Measurements from ENCODE around the gene DGKG. TPM values are rescaled to one million over a fixed set of nuclear protein-coding genes. Genes with fewer than 3 reads are reported as not detected.

Gene DGKG
- total and polyA plus RNA-seq, 4 donors, result 0.84 to 7.8 (median 1.7) TPM

GRCh38 chr3:186218421-186218820 is 143.6 kb downstream of the DGKG start:
- Histone ChIP-seq H3K4me1 (ENCODE audit: control insufficient read depth in 4 of 4, insufficient read depth in 4 of 4, low read length in 3 of 4) (no peaks in the 10 kb centered on the region), H3K9me3 (ENCODE audit: control insufficient read depth in 4 of 4, low read length in 3 of 4) (no peaks in the 10 kb centered on the region), H3K36me3 (ENCODE audit: control insufficient read depth in 4 of 4, insufficient read depth in 3 of 4, low read depth in 1 of 4, low read length in 3 of 4) (no peaks in the 10 kb centered on the region), H3K27me3 (ENCODE audit: control insufficient read depth in 4 of 4, insufficient read depth in 4 of 4, low read length in 3 of 4) (no peaks in the 10 kb centered on the region), H3K4me3 (ENCODE audit: low read depth in 1 of 3, low read length in 3 of 3) (no peak overlapping the region), H3K27ac (ENCODE audit: low read depth in 1 of 2, low read length in 2 of 2) (no peak overlapping the region), H3K9ac (ENCODE audit: low read depth in 1 of 2, low read length in 2 of 2) (no peak overlapping the region)
- no peak for DNase-seq (ENCODE audit: low spot score)
- no peak for TF ChIP-seq HNF4A (conservative IDR thresholded peaks at IDR 0.05)
- no peak for TF ChIP-seq FOXA1 (IDR thresholded peaks at IDR 0.05)
- no peak for TF ChIP-seq EGR1 (IDR thresholded peaks at IDR 0.05; ENCODE audit: low read depth in 2 of 2)
- no peak for TF ChIP-seq HNF4G (IDR thresholded peaks at IDR 0.05)
- no peak for TF ChIP-seq JUND (IDR thresholded peaks at IDR 0.05)
- TF ChIP-seq FOXA2 (IDR thresholded peaks at IDR 0.05), result no peak
- no peak for TF ChIP-seq RXRA (IDR thresholded peaks at IDR 0.05)
- 95% methylated on average over 8 of the region's 8 CpGs for WGBS

- no peak overlapping the region for H3K9ac ChIP-seq (ENCODE audit: low read depth in 1 of 2, low read length in 2 of 2)
- no peaks in the 10 kb centered on the region for H3K36me3 ChIP-seq (ENCODE audit: control insufficient read depth in 4 of 4, insufficient read depth in 3 of 4, low read depth in 1 of 4, low read length in 3 of 4)
- WGBS, result 86% methylated on average over 1 of the region's 1 CpG
- TF ChIP-seq GABPA (IDR thresholded peaks at IDR 0.05 in 1 of 2, conservative IDR thresholded peaks at IDR 0.05 in 1 of 2), result no peak
- no peak for TF ChIP-seq EGR1 (IDR thresholded peaks at IDR 0.05; ENCODE audit: low read depth in 2 of 2)
- no peak for TF ChIP-seq NR2F2 (IDR thresholded peaks at IDR 0.05)
- TF ChIP-seq HNF4G (IDR thresholded peaks at IDR 0.05), result no peak
- no peak for TF ChIP-seq FOXA1 (IDR thresholded peaks at IDR 0.05)
- no peak for TF ChIP-seq SP1 (IDR thresholded peaks at IDR 0.05)
- TF ChIP-seq TAF1 (conservative IDR thresholded peaks at IDR 0.05), result no peak
- no peak for TF ChIP-seq ATF3 (IDR thresholded peaks at IDR 0.05)
- no peak for TF ChIP-seq REST (IDR thresholded peaks at IDR 0.05)
- TF ChIP-seq ZBTB33 (IDR thresholded peaks at IDR 0.05), result no peak
- TF ChIP-seq HNF4A (conservative IDR thresholded peaks at IDR 0.05), result no peak
- TF ChIP-seq MAX (IDR thresholded peaks at IDR 0.05), result no peak
- no peak for TF ChIP-seq FOXA2 (IDR thresholded peaks at IDR 0.05)
- TF ChIP-seq RAD21 (IDR thresholded peaks at IDR 0.05), result no peak
- no peak for TF ChIP-seq CTCF (IDR thresholded peaks at IDR 0.05; ENCODE audit: low read depth, low read length, missing input control)
- TF ChIP-seq JUND (IDR thresholded peaks at IDR 0.05), result no peak
- no peak for TF ChIP-seq YY1 (IDR thresholded peaks at IDR 0.05)
- H3K4me3 ChIP-seq (ENCODE audit: low read depth in 1 of 3, low read length in 3 of 3), result no peak overlapping the region
- H3K27me3 ChIP-seq (ENCODE audit: control insufficient read depth in 4 of 4, insufficient read depth in 4 of 4, low read length in 3 of 4), result no peaks in the 10 kb centered on the region
- no peaks in the 10 kb centered on the region for H3K9me3 ChIP-seq (ENCODE audit: control insufficient read depth in 4 of 4, low read length in 3 of 4)
- no peaks in the 10 kb centered on the region for H3K4me1 ChIP-seq (ENCODE audit: control insufficient read depth in 4 of 4, insufficient read depth in 4 of 4, low read length in 3 of 4)
- DNase-seq (ENCODE audit: low spot score), result no peak
- no peak overlapping the region for H3K27ac ChIP-seq (ENCODE audit: low read depth in 1 of 2, low read length in 2 of 2)
Measured at GRCh38 chr3:186217820-186218164, 144.2 kb downstream of the DGKG start.

All from liver (tissue), 9 donors.